ENCODE data around the gene MRPL11. TPM values are rescaled to one million over a fixed set of nuclear protein-coding genes. Genes with fewer than 3 reads are reported as not detected.
A peak's percentile ranks its signal among the peaks of the same experiment; 100 is the strongest.

The MRPL11 gene
- total and polyA plus RNA-seq, 2 of the 13 experiments (the other 11 are each of a cell fraction or from before 2014, with no cell fraction given), result 72.9 to 176 TPM

GRCh38 chr11:66480117-66480938 lies 41.7 kb upstream of the MRPL11 start, which contains the start of gene DPP3 (continued):
- TF ChIP-seq JDP2 (CRISPR knock-in tag; IDR thresholded peaks at IDR 0.05; ENCODE audit: borderline replicate concordance), result no peak
- peak; percentile 78; the same call in 1 of the 2 replicates for TF ChIP-seq IRF2 (CRISPR knock-in tag; IDR thresholded peaks at IDR 0.05)
- peak; percentile 62 for TF ChIP-seq KMT2B (CRISPR knock-in tag; IDR thresholded peaks at IDR 0.05)
- no peak for TF ChIP-seq ZNF530 (CRISPR knock-in tag; IDR thresholded peaks at IDR 0.05; ENCODE audit: low read depth)
- no peak; the same call in 1 of the 2 replicates for TF ChIP-seq MTA1 (CRISPR knock-in tag; IDR thresholded peaks at IDR 0.05; ENCODE audit: borderline replicate concordance)
- no peak for TF ChIP-seq ZNF619 (CRISPR knock-in tag; IDR thresholded peaks at IDR 0.05)
- TF ChIP-seq TFAP4 (IDR thresholded peaks at IDR 0.05; ENCODE audit: borderline replicate concordance, low read depth), result 0 out of 2 replicates have a peak, but pooled peaks have one; percentile 70
- TF ChIP-seq ZNF569 (CRISPR knock-in tag; IDR thresholded peaks at IDR 0.05; ENCODE audit: borderline replicate concordance), result no peak; the same call in 1 of the 2 replicates
- 0 out of 2 replicates have a peak, but pooled peaks have one; percentile 17 for TF ChIP-seq ARHGAP35 (CRISPR knock-in tag; IDR thresholded peaks at IDR 0.05; ENCODE audit: borderline replicate concordance)
- TF ChIP-seq GFI1 (CRISPR knock-in tag; IDR thresholded peaks at IDR 0.05; ENCODE audit: borderline replicate concordance), result peak; percentile 52; the same call in 1 of the 2 replicates
- no peak for TF ChIP-seq TCF7L2 (IDR thresholded peaks at IDR 0.05; ENCODE audit: low read depth, low read length)
- no peak for TF ChIP-seq ZNF839 (CRISPR knock-in tag; IDR thresholded peaks at IDR 0.05; ENCODE audit: borderline replicate concordance)
- TF ChIP-seq ZMYM3 (CRISPR knock-in tag; IDR thresholded peaks at IDR 0.05), result peak; percentile 98
- no peak for TF ChIP-seq ZNF644 (CRISPR knock-in tag; IDR thresholded peaks at IDR 0.05; ENCODE audit: low read depth)
- no peak; the same call in 1 of the 2 replicates for TF ChIP-seq TFE3 (CRISPR knock-in tag; IDR thresholded peaks at IDR 0.05)
- TF ChIP-seq GMEB1 (CRISPR knock-in tag; IDR thresholded peaks at IDR 0.05; ENCODE audit: borderline replicate concordance), result peak; percentile 46
- TF ChIP-seq ZNF512 (CRISPR knock-in tag; IDR thresholded peaks at IDR 0.05), result no peak
- TF ChIP-seq CHD2 (IDR thresholded peaks at IDR 0.05; ENCODE audit: low read depth, low read length), result 0 out of 2 replicates have a peak, but pooled peaks have one; percentile 37
- TF ChIP-seq BCL6 (CRISPR knock-in tag; IDR thresholded peaks at IDR 0.05), result peak; percentile 43
- no peak for TF ChIP-seq ZNF136 (CRISPR knock-in tag; IDR thresholded peaks at IDR 0.05; ENCODE audit: low read depth)

Data from HepG2 (cell line).